ENCODE measurements around the gene SEC61B. TPM values are rescaled to one million over a fixed set of nuclear protein-coding genes. Genes with fewer than 3 reads are reported as not detected.

Gene SEC61B
- total RNA-seq, 6 experiments from 2014 or later: 234 to 281 (median 252) TPM

GRCh38 chr9:99259231-99259918, 37.3 kb downstream of the SEC61B start:
- peak overlapping the region; percentile 38; the same call in 1 of the 2 replicates for H3K4me3 Mint-ChIP-seq
- peaks cover 9% of the 10 kb centered on the region for H3K27me3 Mint-ChIP-seq (ENCODE audit: insufficient read depth)
- no peaks in the 10 kb centered on the region for H3K9me3 Mint-ChIP-seq
- DNase-seq: peak; percentile 4
- no peaks in the 10 kb centered on the region for H3K36me3 Mint-ChIP-seq (ENCODE audit: low read depth)
- no peak for TF ChIP-seq CTCF (IDR thresholded peaks at IDR 0.05)
- H3K4me1 Mint-ChIP-seq (ENCODE audit: low read depth): peaks cover 9% of the 10 kb centered on the region
- peak overlapping the region; percentile 5; the same call in 1 of the 2 replicates for H3K27ac Mint-ChIP-seq

GRCh38 chr9:99261923-99262322, 39.8 kb downstream of the SEC61B start:
- Mint-ChIP-seq H3K27me3 (ENCODE audit: insufficient read depth) (peaks cover 6% of the 10 kb centered on the region), H3K4me1 (ENCODE audit: low read depth) (peaks cover 18% of the 10 kb centered on the region), H3K36me3 (ENCODE audit: low read depth) (no peaks in the 10 kb centered on the region), H3K4me3 (no peak overlapping the region), H3K9me3 (no peaks in the 10 kb centered on the region), H3K27ac (no peak overlapping the region)
- no peak for DNase-seq
- TF ChIP-seq CTCF (IDR thresholded peaks at IDR 0.05): no peak

GRCh38 chr9:99262949-99263418, 40.9 kb downstream of the SEC61B start:
- no peak overlapping the region for H3K27ac Mint-ChIP-seq
- no peak overlapping the region for H3K4me3 Mint-ChIP-seq
- H3K36me3 Mint-ChIP-seq (ENCODE audit: low read depth): no peaks in the 10 kb centered on the region
- no peak for DNase-seq
- no peak for TF ChIP-seq CTCF (IDR thresholded peaks at IDR 0.05)
- peaks cover 4% of the 10 kb centered on the region for H3K27me3 Mint-ChIP-seq (ENCODE audit: insufficient read depth)
- no peaks in the 10 kb centered on the region for H3K9me3 Mint-ChIP-seq
- peaks cover 22% of the 10 kb centered on the region for H3K4me1 Mint-ChIP-seq (ENCODE audit: low read depth)

- peaks cover 30% of the 10 kb centered on the region for H3K4me1 Mint-ChIP-seq (ENCODE audit: low read depth)
Observed at GRCh38 chr9:99264070-99264680, 42.1 kb downstream of the SEC61B start.

GRCh38 chr9:99265691-99266090, 43.6 kb downstream of the SEC61B start:
- H3K9me3 Mint-ChIP-seq: no peaks in the 10 kb centered on the region
- no peaks in the 10 kb centered on the region for H3K36me3 Mint-ChIP-seq (ENCODE audit: low read depth)
- H3K4me3 Mint-ChIP-seq: no peak overlapping the region
- H3K4me1 Mint-ChIP-seq (ENCODE audit: low read depth): peaks cover 36% of the 10 kb centered on the region
- H3K27me3 Mint-ChIP-seq (ENCODE audit: insufficient read depth): no peaks in the 10 kb centered on the region
- no peak for TF ChIP-seq CTCF (IDR thresholded peaks at IDR 0.05)
- no peak for DNase-seq
- H3K27ac Mint-ChIP-seq: no peak overlapping the region

More at GRCh38 chr9:99264070-99264680, 42.1 kb downstream of the SEC61B start:
- TF ChIP-seq CTCF (IDR thresholded peaks at IDR 0.05): peak; percentile 73
- no peaks in the 10 kb centered on the region for H3K9me3 Mint-ChIP-seq
- no peaks in the 10 kb centered on the region for H3K36me3 Mint-ChIP-seq (ENCODE audit: low read depth)
- H3K4me3 Mint-ChIP-seq: no peak overlapping the region
- DNase-seq: no peak
- H3K27ac Mint-ChIP-seq: no peak overlapping the region
- H3K27me3 Mint-ChIP-seq (ENCODE audit: insufficient read depth): peaks cover 4% of the 10 kb centered on the region

Measured in HFFc6 (cell line).